Thyroid gland (tissue), 4 donors: ENCODE data around the gene TMEM132A. TPM values are rescaled to one million over a fixed set of nuclear protein-coding genes. Genes with fewer than 3 reads are reported as not detected.
A peak's percentile ranks its signal among the peaks of the same experiment; 100 is the strongest.

Experiments used
- DNase-seq, 2 donors: peaks; one replicate each; pipeline ENCODE4 v3.0.0-alpha.2; 2019
- H3K27ac ChIP-seq, 3 donors: fragments of 200-600 bp; sonication (generic); 1 replicate in 2 of 3; 2 replicates in 1 of 3; pipeline ENCODE4 v1.5.1; 2016 to 2019; ENCODE audit warnings: mild to moderate bottlenecking in 1 of 3, moderate library complexity in 1 of 3
- H3K27me3 ChIP-seq: fragments of 200-600 bp; sonication (generic); one replicate; pipeline ENCODE4 v1.5.1; 2019
- H3K36me3 ChIP-seq, 2 donors: fragments of 200-600 bp; sonication (generic); one replicate each; pipeline ENCODE4 v1.5.1; 2016 to 2019
- H3K4me1 ChIP-seq, 2 donors: fragments of 200-600 bp; sonication (generic); one replicate each; pipeline ENCODE4 v1.5.1; 2017 to 2019
- H3K4me3 ChIP-seq, 3 donors: fragments of 200-600 bp; sonication (generic); replicated peaks in 1 of 3; 1 replicate in 2 of 3; 2 replicates in 1 of 3; pipeline ENCODE4 v1.5.1; 2016; ENCODE audit warnings: mild to moderate bottlenecking in 1 of 3
- H3K9me3 ChIP-seq: fragments of 200-600 bp; sonication (generic); one replicate; pipeline ENCODE4 v1.5.1; 2017
- CTCF ChIP-seq, 6 experiments: fragments of 200-600 bp in 3 of 6; fragments of 450-650 bp in 3 of 6; sonication (generic) in 3 of 6; IDR thresholded peaks; one replicate each; pipeline ENCODE4 v1.5.1; 2016 to 2019; ENCODE audit warnings: antibody characterized with exemption in 6 of 6, mild to moderate bottlenecking in 2 of 6, inconsistent platforms in 1 of 6, moderate library complexity in 1 of 6
- POLR2A ChIP-seq, 2 donors: fragments of 450-650 bp; IDR thresholded peaks; one replicate each; pipeline ENCODE4 v1.6.1; 2017; ENCODE audit warnings: antibody characterized with exemption in 2 of 2, mild to moderate bottlenecking in 2 of 2, moderate library complexity in 1 of 2
- WGBS, 2 donors: methylation state at CpG; one replicate each; pipeline ENCODE4 v1.1.5; 2017; 5-methylcytosine and 5-hydroxymethylcytosine counted together
- intact Hi-C: fragments of 100-400 bp; cut with DNase I; formaldehyde crosslinking; loops from one replicate; pipeline ENCODE4 v1.15.1; 2023
- total RNA-seq, 4 donors: library from RNA; depleted of rRNA; stranded (reverse); fragments of >200 nt; gene quantifications; one replicate each; pipeline ENCODE4 v1.2.3, GENCODE V29; 2016

The TMEM132A gene
- total RNA-seq, 4 donors from 2014 or later = 3.3 to 8.3 (median 3.9) TPM

DNA sequence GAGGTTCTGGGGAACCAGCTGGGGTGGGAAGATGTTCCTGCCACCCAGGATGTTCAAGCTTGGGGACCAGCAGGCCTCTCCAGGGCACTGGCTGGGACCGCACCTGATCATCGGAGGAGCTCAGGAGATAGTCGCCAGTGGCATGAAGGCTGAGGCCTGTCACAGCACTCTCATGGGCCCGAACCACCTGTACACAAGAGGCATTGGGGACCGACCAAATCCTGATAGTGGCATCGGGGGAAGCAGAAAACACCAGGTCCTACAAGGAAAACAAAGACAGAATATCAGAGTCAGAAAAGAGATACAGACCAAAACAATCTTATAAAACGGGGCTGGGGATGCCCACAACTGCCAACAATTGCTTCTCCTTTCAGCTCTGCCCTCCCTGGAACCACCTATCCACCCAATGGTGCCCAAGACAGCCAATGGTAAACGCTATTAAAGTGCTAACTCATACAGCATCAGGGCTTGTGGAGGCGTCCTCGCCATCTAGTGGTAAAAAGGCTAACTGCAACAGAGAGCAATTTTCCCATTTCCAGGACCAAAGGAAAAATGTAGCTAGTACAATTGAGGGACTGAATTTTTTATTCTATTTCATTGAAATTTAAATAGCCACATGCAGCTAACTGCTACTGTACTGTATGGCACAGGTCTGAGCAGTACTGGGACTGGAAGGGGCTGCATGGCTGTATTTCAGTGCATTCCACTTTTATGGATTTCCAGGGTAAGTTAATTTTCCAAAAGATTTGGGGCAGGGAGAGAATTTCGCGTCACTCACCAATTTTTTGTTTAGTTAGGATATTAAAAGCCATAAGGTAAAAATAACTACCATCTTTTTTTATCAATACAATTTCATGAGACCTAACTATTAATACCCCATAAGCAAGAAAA, 25.0 kb upstream of the TMEM132A start:
- WGBS, 2 donors = 61% methylated on average over 11 to 12 of the region's 12 CpGs
- Histone ChIP-seq H3K36me3 (peaks cover 76 to 85% of the 10 kb centered on the region in 2 donors), H3K4me1 (peaks cover 0 to 6% of the 10 kb centered on the region in 2 donors), H3K4me3 (no peak overlapping the region), H3K27ac (no peak overlapping the region), H3K27me3 (no peaks in the 10 kb centered on the region), H3K9me3 (no peaks in the 10 kb centered on the region)
- peak; percentile 24 for DNase-seq
- intact Hi-C loops = loop anchor here (5.0 kb wide), 1 partner anchor 72 kb away; no protein-coding TSS in a partner anchor
- TF ChIP-seq CTCF (IDR thresholded peaks at IDR 0.05) (peak; percentile 79 to 94 (median 87)), POLR2A (IDR thresholded peaks at IDR 0.05) (no peak)

DNA sequence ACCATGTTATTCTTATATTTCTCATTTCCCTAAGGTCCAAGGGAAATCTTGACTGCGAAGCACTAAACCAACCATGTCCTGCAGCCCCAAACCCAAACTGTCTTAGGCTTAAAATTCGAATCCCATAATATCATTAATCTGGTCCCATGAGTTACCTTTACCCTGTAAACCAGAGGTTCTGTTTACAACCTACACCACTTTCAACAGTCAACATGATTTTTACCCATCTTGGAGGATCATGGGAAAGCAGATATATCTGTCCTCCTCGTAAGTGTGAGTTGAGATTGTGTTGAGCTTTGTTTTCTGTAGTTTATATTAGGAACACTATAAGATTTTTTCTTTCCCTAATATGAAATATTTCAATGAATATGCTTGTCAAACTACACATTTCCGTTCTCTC, 24.3 kb upstream of the TMEM132A start:
- Histone ChIP-seq H3K36me3 (peaks cover 69 to 79% of the 10 kb centered on the region in 2 donors), H3K9me3 (no peaks in the 10 kb centered on the region), H3K4me1 (peaks cover 6 to 13% of the 10 kb centered on the region in 2 donors), H3K4me3 (no peak overlapping the region), H3K27me3 (no peaks in the 10 kb centered on the region), H3K27ac (no peak overlapping the region)
- no peak for DNase-seq
- intact Hi-C loops = loop anchor here (5.0 kb wide), 1 partner anchor 73 kb away; no protein-coding TSS in a partner anchor
- 83 to 87% methylated on average over 4 of the region's 4 CpGs for WGBS, 2 donors
- TF ChIP-seq CTCF (IDR thresholded peaks at IDR 0.05) (no peak), POLR2A (IDR thresholded peaks at IDR 0.05) (no peak)

- TF ChIP-seq POLR2A (IDR thresholded peaks at IDR 0.05) (no peak), CTCF (IDR thresholded peaks at IDR 0.05) (no peak)
- WGBS, 2 donors = 85 to 89% methylated on average over 13 of the region's 13 CpGs
- no peak overlapping the region for H3K4me3 ChIP-seq
- H3K9me3 ChIP-seq = no peaks in the 10 kb centered on the region
- peaks cover 61 to 70% of the 10 kb centered on the region in 2 donors for H3K36me3 ChIP-seq
- no peak overlapping the region for H3K27ac ChIP-seq
- no peak for DNase-seq
- no peaks in the 10 kb centered on the region for H3K27me3 ChIP-seq
- H3K4me1 ChIP-seq = peaks cover 14 to 21% of the 10 kb centered on the region in 2 donors
- intact Hi-C loops = no loop called here
Observed at GRCh38 chr11:60900673-60901404, 23.4 kb upstream of the TMEM132A start.

- Histone ChIP-seq H3K27ac (no peak overlapping the region), H3K36me3 (peaks cover 43 to 53% of the 10 kb centered on the region in 2 donors), H3K9me3 (no peaks in the 10 kb centered on the region), H3K4me3 (no peak overlapping the region), H3K27me3 (no peaks in the 10 kb centered on the region), H3K4me1 (peaks cover 15 to 21% of the 10 kb centered on the region in 2 donors)
- intact Hi-C loops = no loop called here
- 92 to 93% methylated on average over 10 to 11 of the region's 11 CpGs for WGBS, 2 donors
- TF ChIP-seq POLR2A (IDR thresholded peaks at IDR 0.05) = no peak
- no peak for TF ChIP-seq CTCF (IDR thresholded peaks at IDR 0.05)
- no peak for DNase-seq
Observed at GRCh38 chr11:60902625-60903024, 21.6 kb upstream of the TMEM132A start.
